Gastroesophageal sphincter (tissue), 3 donors: ENCODE data around the gene GPR141.

Experiments
- CTCF ChIP-seq, 4 experiments: fragments of 200-600 bp in 2 of 4; fragments of 450-650 bp in 2 of 4; sonication (generic) in 1 of 4; IDR thresholded peaks; one replicate each; pipeline ENCODE4 v1.5.1; 2017 to 2019; ENCODE audit warnings: antibody characterized with exemption in 4 of 4, mild to moderate bottlenecking in 2 of 4, moderate library complexity in 2 of 4
- POLR2A ChIP-seq, 2 donors: fragments of 450-650 bp; IDR thresholded peaks; one replicate each; pipeline ENCODE4 v1.6.1; 2017; ENCODE audit warnings: antibody characterized with exemption in 2 of 2, mild to moderate bottlenecking in 2 of 2, moderate library complexity in 1 of 2
- POLR2AphosphoS5 ChIP-seq: sonication (generic); formaldehyde crosslinking; IDR thresholded peaks from one replicate; pipeline ENCODE4 v1.6.1; 2017; ENCODE audit warnings: antibody characterized with exemption

GRCh38 chr7:37757563-37757962, 74.0 kb downstream of the GPR141 start:
- no peak for TF ChIP-seq POLR2AphosphoS5
- TF ChIP-seq CTCF (IDR thresholded peaks at IDR 0.05): no peak
- TF ChIP-seq POLR2A (IDR thresholded peaks at IDR 0.05): no peak
